ENCODE data around the gene VPS13C.

GRCh38 chr15:62059108-62059815 is 985 bp downstream of the VPS13C start:
- TF ChIP-seq CTCF (conservative IDR thresholded peaks at IDR 0.05; ENCODE audit: low read length) (peak; percentile 41), EZH2phosphoT487 (IDR thresholded peaks at IDR 0.05; ENCODE audit: borderline replicate concordance) (no peak)
